MCF 10A (cell line): Measurements from ENCODE around the gene OXLD1. TPM values are rescaled to one million over a fixed set of nuclear protein-coding genes. Genes with fewer than 3 reads are reported as not detected.
A peak's percentile ranks its signal among the peaks of the same experiment; 100 is the strongest.

Experiments
- BruUV-seq: library from RNA; stranded (reverse); fragments of 400-500 nt; replicated peaks from 2 replicates; lab custom pipeline; 2021; lab: Mats Ljungman, UMichigan
- CTCF ChIA-PET: fragments of 300-600 bp; sonication (Branson Sonifier 250); formaldehyde crosslinking; extraction: SDS; loops from one replicate; lab custom pipeline; 2021; ENCODE audit warnings: antibody characterized with exemption, inconsistent platforms; lab: Yijun Ruan, JAX
- POLR2A ChIA-PET: fragments of 300-600, 350-650 bp; sonication (Branson Sonifier 250); formaldehyde crosslinking; extraction: SDS; loops from one replicate; lab custom pipeline; 2020; ENCODE audit warnings: antibody characterized with exemption, inconsistent platforms; lab: Yijun Ruan, JAX
- DNase-seq: peaks from one replicate; pipeline ENCODE4 v3.0.0-alpha.2; 2018; ENCODE audit not compliant: unreplicated experiment
- H3K27ac Mint-ChIP-seq: one replicate; pipeline ENCODE4 v1.8.0; 2022; ENCODE audit warnings: mild to moderate bottlenecking, low read depth, mixed read lengths; ENCODE audit not compliant: unreplicated experiment
- H3K27me3 Mint-ChIP-seq: one replicate; pipeline ENCODE4 v1.8.0; 2022; ENCODE audit warnings: mixed read lengths; ENCODE audit not compliant: insufficient read depth, unreplicated experiment
- H3K36me3 Mint-ChIP-seq: one replicate; pipeline ENCODE4 v1.8.0; 2022; ENCODE audit warnings: mild to moderate bottlenecking, moderate library complexity, mixed read lengths; ENCODE audit not compliant: insufficient read depth, unreplicated experiment
- H3K4me1 Mint-ChIP-seq: one replicate; pipeline ENCODE4 v1.8.0; 2022; ENCODE audit warnings: mixed read lengths; ENCODE audit not compliant: insufficient read depth, unreplicated experiment
- H3K4me3 Mint-ChIP-seq: one replicate; pipeline ENCODE4 v1.8.0; 2022; ENCODE audit warnings: mild to moderate bottlenecking, moderate library complexity, mixed read lengths; ENCODE audit not compliant: unreplicated experiment
- H3K9me3 Mint-ChIP-seq: one replicate; pipeline ENCODE4 v1.8.0; 2022; ENCODE audit warnings: mixed read lengths; ENCODE audit not compliant: unreplicated experiment
- intact Hi-C: fragments of 100-400 bp; cut with micrococcal nuclease; formaldehyde crosslinking; loops from 2 replicates; pipeline ENCODE4 v1.14.1; 2022
- total RNA-seq: library from RNA; stranded (reverse); gene quantifications from 2 replicates; pipeline ENCODE4 v1.2.3, GENCODE V29; 2022
- TF ChIP-seq, protein P1 (sequence below): fragments of 200-600 bp; IDR thresholded peaks from one replicate; pipeline ENCODE4 v1.8.0; 2022; ENCODE audit warnings: antibody characterized with exemption, mild to moderate bottlenecking; ENCODE audit not compliant: unreplicated experiment

The OXLD1 gene
- total RNA-seq, 1 experiment from 2014 or later = 54.8 TPM

DNA sequence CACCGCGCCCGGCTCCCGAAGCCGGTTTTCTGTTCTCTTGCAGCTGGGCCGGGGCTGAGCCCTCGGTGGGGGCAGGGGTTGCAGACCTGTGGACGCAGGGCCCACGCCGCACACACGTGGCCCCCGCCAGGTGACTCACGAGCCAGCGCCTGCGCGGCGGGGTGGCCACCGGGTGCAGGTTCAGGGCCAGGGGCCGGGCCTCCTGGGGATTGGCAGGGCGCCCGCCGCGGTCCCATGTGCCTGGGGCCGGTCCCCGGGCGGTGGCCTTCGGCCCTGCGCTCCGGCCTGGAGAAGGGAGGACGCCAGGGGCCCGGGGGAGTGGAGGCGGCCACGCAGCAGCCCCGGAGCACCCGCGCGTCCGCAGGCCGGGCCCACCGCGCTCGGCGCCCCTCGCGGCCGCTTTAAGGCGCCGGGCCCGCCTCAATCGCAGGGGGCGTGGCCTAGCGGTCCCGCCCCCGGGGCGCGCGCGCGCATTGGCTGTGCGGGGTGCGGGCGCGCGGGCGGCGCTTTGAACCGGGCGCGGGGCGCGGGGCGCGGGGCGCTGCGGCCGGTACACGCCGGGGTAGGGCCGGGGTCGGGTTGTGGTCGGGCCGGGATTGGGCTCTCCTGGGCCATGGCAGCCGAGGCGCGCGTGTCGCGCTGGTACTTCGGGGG lies 45.5 kb upstream of the OXLD1 start, which contains the start of gene SLC25A10:
SLC25A10 (plus strand) TSS at position 471 of the 654 bp plus-strand sequence; CDS start at position 614, 143 bp downstream.
- H3K4me3 Mint-ChIP-seq = peak within 1 kb of the TSS; percentile 84
- H3K36me3 Mint-ChIP-seq = peaks cover 47% of the 10 kb centered on the region
- peak within 1 kb of the TSS; percentile 33 for H3K27ac Mint-ChIP-seq
- intact Hi-C loops = loop anchor here (1.0 kb wide), 1 partner anchor 9 kb away; the partner anchor contains the start of gene MRPL12
- TF ChIP-seq, protein P1, sequence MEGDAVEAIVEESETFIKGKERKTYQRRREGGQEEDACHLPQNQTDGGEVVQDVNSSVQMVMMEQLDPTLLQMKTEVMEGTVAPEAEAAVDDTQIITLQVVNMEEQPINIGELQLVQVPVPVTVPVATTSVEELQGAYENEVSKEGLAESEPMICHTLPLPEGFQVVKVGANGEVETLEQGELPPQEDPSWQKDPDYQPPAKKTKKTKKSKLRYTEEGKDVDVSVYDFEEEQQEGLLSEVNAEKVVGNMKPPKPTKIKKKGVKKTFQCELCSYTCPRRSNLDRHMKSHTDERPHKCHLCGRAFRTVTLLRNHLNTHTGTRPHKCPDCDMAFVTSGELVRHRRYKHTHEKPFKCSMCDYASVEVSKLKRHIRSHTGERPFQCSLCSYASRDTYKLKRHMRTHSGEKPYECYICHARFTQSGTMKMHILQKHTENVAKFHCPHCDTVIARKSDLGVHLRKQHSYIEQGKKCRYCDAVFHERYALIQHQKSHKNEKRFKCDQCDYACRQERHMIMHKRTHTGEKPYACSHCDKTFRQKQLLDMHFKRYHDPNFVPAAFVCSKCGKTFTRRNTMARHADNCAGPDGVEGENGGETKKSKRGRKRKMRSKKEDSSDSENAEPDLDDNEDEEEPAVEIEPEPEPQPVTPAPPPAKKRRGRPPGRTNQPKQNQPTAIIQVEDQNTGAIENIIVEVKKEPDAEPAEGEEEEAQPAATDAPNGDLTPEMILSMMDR = no peak
- no peaks in the 10 kb centered on the region for H3K27me3 Mint-ChIP-seq
- ChIA-PET CTCF (interaction anchor here (0.7 to 1.4 kb wide), 3 partner anchors 9 to 19 kb away, joined by 3 to 6 read pairs (median 3); no protein-coding TSS in a partner anchor), POLR2A (interaction anchor here (0.5 to 6.0 kb wide), 14 partner anchors 9 to 173 kb away, joined by 3 to 63 read pairs (median 4); partner anchors contain the start of genes ARL16, CCDC137, HGS and MCRIP1)
- BruUV-seq = no TSS peak
- no peaks in the 10 kb centered on the region for H3K9me3 Mint-ChIP-seq
- DNase-seq = peak; percentile 85
- peaks cover 6% of the 10 kb centered on the region for H3K4me1 Mint-ChIP-seq

DNA sequence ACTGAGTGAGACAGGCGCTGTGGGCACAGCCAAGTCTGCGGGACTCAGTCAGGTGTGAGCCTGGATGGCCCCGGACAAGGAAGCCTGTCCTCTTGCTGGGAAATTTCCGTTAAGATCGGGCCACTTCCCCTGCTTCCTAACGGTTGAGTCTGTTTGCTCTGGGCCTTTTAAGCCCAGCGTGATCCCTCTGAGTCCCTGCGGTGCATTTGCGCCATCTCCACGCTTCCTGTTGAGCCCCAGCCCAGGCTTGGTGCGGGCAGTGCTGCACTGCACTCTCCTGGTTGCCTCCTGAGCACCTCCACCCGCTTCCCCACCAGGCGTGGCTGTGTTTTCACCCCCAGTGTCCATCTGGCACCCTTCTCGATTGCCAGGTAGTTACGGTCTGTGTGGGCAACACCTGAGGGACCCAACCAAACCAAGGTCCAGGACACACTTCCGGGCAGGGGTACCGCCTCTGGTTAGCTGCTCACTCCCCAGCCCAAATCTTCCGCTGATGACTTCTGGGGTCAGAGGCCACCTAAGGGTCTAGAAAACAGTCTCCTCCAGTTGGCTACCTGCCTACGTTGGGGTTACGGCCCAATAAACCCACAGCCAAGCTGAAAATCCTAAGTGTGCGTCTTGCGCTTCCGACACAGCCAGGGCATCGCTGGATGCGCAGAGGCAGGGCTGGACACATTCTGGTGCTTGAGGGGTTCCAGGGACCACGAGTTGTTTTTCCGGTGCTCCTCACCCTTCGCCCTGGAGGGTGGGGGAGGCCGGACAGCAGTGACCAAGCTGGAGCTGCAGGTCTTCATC lies 44.3 kb upstream of the OXLD1 start:
- H3K4me1 Mint-ChIP-seq = peaks cover 6% of the 10 kb centered on the region
- BruUV-seq = no TSS peak
- POLR2A ChIA-PET = interaction anchor here (0.8 to 6.0 kb wide), 9 partner anchors 8 to 123 kb away, joined by 3 to 63 read pairs (median 4); partner anchors contain the start of genes ARL16, CCDC137, HGS and MCRIP1
- no peaks in the 10 kb centered on the region for H3K9me3 Mint-ChIP-seq
- DNase-seq = no peak
- H3K27ac Mint-ChIP-seq = no peak overlapping the region
- CTCF ChIA-PET = interaction anchor here (0.6 to 1.1 kb wide), 3 partner anchors 9 to 26 kb away, joined by 3 read pairs; no protein-coding TSS in a partner anchor
- intact Hi-C loops = loop anchor here (1.0 kb wide), 1 partner anchor 7 kb away; the partner anchor contains the start of gene MRPL12
- H3K36me3 Mint-ChIP-seq = peaks cover 59% of the 10 kb centered on the region
- H3K27me3 Mint-ChIP-seq = no peaks in the 10 kb centered on the region
- TF ChIP-seq, protein P1 = no peak
- peak overlapping the region; percentile 84 for H3K4me3 Mint-ChIP-seq

DNA sequence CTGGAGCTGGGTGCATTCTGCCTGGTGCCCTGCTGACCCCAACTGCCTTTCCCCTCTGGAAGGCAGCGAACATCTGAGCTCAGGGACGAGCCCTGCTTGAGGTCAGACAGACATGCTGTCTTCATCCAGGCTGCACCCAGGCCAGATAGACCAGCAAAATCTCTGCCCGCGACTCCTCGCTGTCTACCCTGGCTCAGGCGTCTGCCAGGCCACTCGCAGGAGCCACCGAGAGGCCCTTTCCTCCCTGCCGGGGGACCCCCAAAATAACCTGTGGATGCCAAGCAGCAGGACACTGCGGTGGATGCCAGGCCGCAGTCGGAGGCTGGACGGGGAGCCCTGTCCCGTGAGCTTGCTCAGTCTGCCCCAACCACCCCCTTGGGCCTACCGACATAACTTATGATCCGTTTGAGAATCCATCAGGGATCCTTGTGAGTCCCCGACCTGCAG lies 42.4 kb upstream of the OXLD1 start:
- CTCF ChIA-PET = no interaction called here
- H3K27me3 Mint-ChIP-seq = no peaks in the 10 kb centered on the region
- no peaks in the 10 kb centered on the region for H3K9me3 Mint-ChIP-seq
- no peak overlapping the region for H3K4me3 Mint-ChIP-seq
- peaks cover 66% of the 10 kb centered on the region for H3K36me3 Mint-ChIP-seq
- POLR2A ChIA-PET = interaction anchor here (0.7 to 6.0 kb wide), 5 partner anchors 15 to 132 kb away, joined by 3 to 57 read pairs (median 4); partner anchors contain the start of genes ARL16, CCDC137, HGS and OXLD1
- DNase-seq = no peak
- intact Hi-C loops = no loop called here
- H3K4me1 Mint-ChIP-seq = peaks cover 11% of the 10 kb centered on the region
- BruUV-seq = no TSS peak
- TF ChIP-seq, protein P1 = no peak
- H3K27ac Mint-ChIP-seq = no peak overlapping the region
